HG03064 (cell line): Measurements from ENCODE around the gene EIF5A2.
A peak's percentile ranks its signal among the peaks of the same experiment; 100 is the strongest.
"Not testable (repeated sequence)": the region's sequence is repeated elsewhere in the genome, so short reads cannot be mapped to it uniquely, and the experiment has no call there.

Experiments
- ATAC-seq: cut with Tn5 transposase; IDR thresholded peaks from one replicate; pipeline ENCODE4 v1.9.1; 2021; ENCODE audit warnings: low read depth; ENCODE audit not compliant: unreplicated experiment

Gene EIF5A2

GRCh38 chr3:170897978-170898377 lies 10.5 kb downstream of the EIF5A2 start:
- ATAC-seq, result no peak

- ATAC-seq, result not testable (repeated sequence)
Observed at GRCh38 chr3:170897199-170897598, 11.2 kb downstream of the EIF5A2 start.

- ATAC-seq, result no peak
Observed at GRCh38 chr3:170896781-170897180, 11.7 kb downstream of the EIF5A2 start.

GRCh38 chr3:170896333-170896732 lies 12.1 kb downstream of the EIF5A2 start:
- not testable (repeated sequence) for ATAC-seq

GRCh38 chr3:170893895-170894294 lies 14.5 kb downstream of the EIF5A2 start:
- ATAC-seq, result no peak

GRCh38 chr3:170889630-170890029 lies 18.8 kb downstream of the EIF5A2 start:
- no peak for ATAC-seq

- no peak for ATAC-seq
Observed at GRCh38 chr3:170889132-170889531, 19.3 kb downstream of the EIF5A2 start.

GRCh38 chr3:170884109-170884930 lies 24.1 kb downstream of the EIF5A2 start:
- ATAC-seq, result not testable (repeated sequence)

- not testable (repeated sequence) for ATAC-seq
Observed at GRCh38 chr3:170878688-170879087, 29.7 kb downstream of the EIF5A2 start.

- ATAC-seq, result not testable (repeated sequence)
Observed at GRCh38 chr3:170877311-170877710, 31.1 kb downstream of the EIF5A2 start.

- ATAC-seq, result no peak
Observed at GRCh38 chr3:170876537-170876936, 31.9 kb downstream of the EIF5A2 start.

GRCh38 chr3:170869645-170870593 lies 38.5 kb downstream of the EIF5A2 start, which contains the start of gene RPL22L1:
Gene RPL22L1 (minus strand): TSS chr3:170870195. CDS start chr3:170870167, 28 bp downstream.
- ATAC-seq, result peak; percentile 97

GRCh38 chr3:170869239-170869590 lies 39.2 kb downstream of the EIF5A2 start:
- no peak for ATAC-seq

GRCh38 chr3:170868577-170869238 lies 39.7 kb downstream of the EIF5A2 start:
- no peak for ATAC-seq

GRCh38 chr3:170867143-170867937 lies 41.1 kb downstream of the EIF5A2 start:
- no peak for ATAC-seq

- no peak for ATAC-seq
Observed at GRCh38 chr3:170866499-170866898, 41.9 kb downstream of the EIF5A2 start.

- ATAC-seq, result no peak
Observed at GRCh38 chr3:170865209-170866094, 43.0 kb downstream of the EIF5A2 start.

GRCh38 chr3:170864525-170865208 lies 43.8 kb downstream of the EIF5A2 start:
- no peak for ATAC-seq
